ENCODE measurements around the gene LMO2.

LMO2 gene

DNA sequence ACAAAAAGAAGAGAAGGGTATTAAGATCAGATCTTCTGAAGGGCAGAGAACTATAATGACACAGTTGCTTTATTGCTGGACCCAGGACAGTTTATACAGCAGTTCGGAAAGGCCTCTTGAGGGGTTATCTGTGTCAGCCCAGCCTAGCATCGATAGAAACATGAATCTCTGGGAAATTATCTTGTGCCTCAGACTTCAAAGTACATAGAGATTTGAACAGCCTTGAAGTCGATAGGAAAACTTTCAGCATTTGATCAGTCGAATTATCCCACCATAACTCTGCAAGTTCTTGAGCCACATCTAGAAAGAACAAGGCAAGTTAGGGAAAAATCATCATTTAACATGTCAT is 2.5 kb upstream of the LMO2 start:
- H3F3A ChIP-seq (ENCODE audit: insufficient read depth, low read length), result peaks cover 14% of the 10 kb centered on the region
- H3K9me2 ChIP-seq (replicated peaks; ENCODE audit: insufficient read depth, low read length), result no peaks in the 10 kb centered on the region
- H3K27ac ChIP-seq (ENCODE audit: low read length), result no peak overlapping the region
- H3K27me3 ChIP-seq (replicated peaks; ENCODE audit: insufficient read depth, low read length), result peaks cover 82% of the 10 kb centered on the region
- H3K9ac ChIP-seq (ENCODE audit: low read length), result no peak overlapping the region
- DNase-seq, result no peak
- peaks cover 14% of the 10 kb centered on the region for H3K4me1 ChIP-seq (ENCODE audit: low read length)
- peak overlapping the region; percentile 46 for H3K4me3 ChIP-seq (ENCODE audit: low read length)
- H3K4me2 ChIP-seq (ENCODE audit: low read depth, low read length), result peak overlapping the region; percentile 76
- no peaks in the 10 kb centered on the region for H3K36me3 ChIP-seq (replicated peaks; ENCODE audit: insufficient read depth, low read length)
- no peaks in the 10 kb centered on the region for H3K9me3 ChIP-seq (replicated peaks; ENCODE audit: insufficient read depth, low read length)
- H4K20me1 ChIP-seq (ENCODE audit: insufficient read depth, low read length), result no peaks in the 10 kb centered on the region
- TF ChIP-seq EZH2 (optimal IDR thresholded peaks at IDR 0.05; ENCODE audit: low read depth, low read length) (no peak), EZH2phosphoT487 (IDR thresholded peaks at IDR 0.05; ENCODE audit: low read length) (no peak)
- TF ChIP-seq, protein P1, sequence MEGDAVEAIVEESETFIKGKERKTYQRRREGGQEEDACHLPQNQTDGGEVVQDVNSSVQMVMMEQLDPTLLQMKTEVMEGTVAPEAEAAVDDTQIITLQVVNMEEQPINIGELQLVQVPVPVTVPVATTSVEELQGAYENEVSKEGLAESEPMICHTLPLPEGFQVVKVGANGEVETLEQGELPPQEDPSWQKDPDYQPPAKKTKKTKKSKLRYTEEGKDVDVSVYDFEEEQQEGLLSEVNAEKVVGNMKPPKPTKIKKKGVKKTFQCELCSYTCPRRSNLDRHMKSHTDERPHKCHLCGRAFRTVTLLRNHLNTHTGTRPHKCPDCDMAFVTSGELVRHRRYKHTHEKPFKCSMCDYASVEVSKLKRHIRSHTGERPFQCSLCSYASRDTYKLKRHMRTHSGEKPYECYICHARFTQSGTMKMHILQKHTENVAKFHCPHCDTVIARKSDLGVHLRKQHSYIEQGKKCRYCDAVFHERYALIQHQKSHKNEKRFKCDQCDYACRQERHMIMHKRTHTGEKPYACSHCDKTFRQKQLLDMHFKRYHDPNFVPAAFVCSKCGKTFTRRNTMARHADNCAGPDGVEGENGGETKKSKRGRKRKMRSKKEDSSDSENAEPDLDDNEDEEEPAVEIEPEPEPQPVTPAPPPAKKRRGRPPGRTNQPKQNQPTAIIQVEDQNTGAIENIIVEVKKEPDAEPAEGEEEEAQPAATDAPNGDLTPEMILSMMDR (IDR thresholded peaks at IDR 0.05; ENCODE audit: low read length), result no peak
- no peak overlapping the region for H2AFZ ChIP-seq (ENCODE audit: low read length)
- no peaks in the 10 kb centered on the region for H3K79me2 ChIP-seq (ENCODE audit: low read length)

DNA sequence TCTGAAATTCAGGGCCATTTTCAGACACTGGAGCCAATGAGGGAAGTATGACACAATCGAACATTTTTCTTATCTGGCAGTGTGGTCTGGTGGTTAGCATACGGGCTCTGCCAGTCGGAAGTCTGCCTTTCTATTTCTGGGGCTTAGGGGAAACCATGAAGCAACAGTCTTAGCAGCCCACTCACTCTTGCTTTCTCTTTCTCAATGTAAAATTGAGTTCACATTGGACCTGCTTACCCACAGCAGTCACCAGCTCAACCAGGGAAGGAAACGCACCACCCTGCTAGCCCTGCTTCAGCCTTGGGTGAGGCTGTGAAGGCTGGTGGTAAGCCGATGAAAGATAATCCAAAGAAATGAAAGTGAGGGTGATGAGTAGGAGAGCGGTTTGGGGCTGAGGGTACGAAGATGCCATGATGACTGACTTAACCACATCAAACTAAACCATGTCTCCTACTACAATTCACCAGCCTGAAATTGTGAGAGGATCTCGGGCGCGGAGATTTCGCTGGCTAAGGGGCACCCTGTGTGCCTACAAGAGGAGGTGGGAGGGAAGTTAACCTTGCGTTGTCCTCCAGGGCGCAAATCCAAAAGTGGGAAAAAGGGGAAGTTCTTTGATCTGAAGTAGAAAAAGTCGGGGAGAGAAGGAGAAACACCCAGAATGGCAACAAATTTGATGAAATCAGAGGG is 2.0 kb upstream of the LMO2 start:
- Histone ChIP-seq H3K9me2 (replicated peaks; ENCODE audit: insufficient read depth, low read length) (no peaks in the 10 kb centered on the region), H3F3A (ENCODE audit: insufficient read depth, low read length) (peaks cover 14% of the 10 kb centered on the region), H3K27me3 (replicated peaks; ENCODE audit: insufficient read depth, low read length) (peaks cover 83% of the 10 kb centered on the region), H4K20me1 (ENCODE audit: insufficient read depth, low read length) (no peaks in the 10 kb centered on the region), H3K4me1 (ENCODE audit: low read length) (peaks cover 14% of the 10 kb centered on the region), H3K9me3 (replicated peaks; ENCODE audit: insufficient read depth, low read length) (no peaks in the 10 kb centered on the region), H3K79me2 (ENCODE audit: low read length) (no peaks in the 10 kb centered on the region), H3K4me2 (ENCODE audit: low read depth, low read length) (peak overlapping the region; percentile 76), H3K36me3 (replicated peaks; ENCODE audit: insufficient read depth, low read length) (no peaks in the 10 kb centered on the region), H2AFZ (ENCODE audit: low read length) (no peak overlapping the region), H3K4me3 (ENCODE audit: low read length) (peak overlapping the region; percentile 46), H3K9ac (ENCODE audit: low read length) (no peak overlapping the region), H3K27ac (ENCODE audit: low read length) (no peak overlapping the region)
- peak; percentile 76 for DNase-seq
- TF ChIP-seq EZH2 (optimal IDR thresholded peaks at IDR 0.05; ENCODE audit: low read depth, low read length) (no peak), EZH2phosphoT487 (IDR thresholded peaks at IDR 0.05; ENCODE audit: low read length) (peak; percentile 96; the same call in 1 of the 2 replicates)

DNA sequence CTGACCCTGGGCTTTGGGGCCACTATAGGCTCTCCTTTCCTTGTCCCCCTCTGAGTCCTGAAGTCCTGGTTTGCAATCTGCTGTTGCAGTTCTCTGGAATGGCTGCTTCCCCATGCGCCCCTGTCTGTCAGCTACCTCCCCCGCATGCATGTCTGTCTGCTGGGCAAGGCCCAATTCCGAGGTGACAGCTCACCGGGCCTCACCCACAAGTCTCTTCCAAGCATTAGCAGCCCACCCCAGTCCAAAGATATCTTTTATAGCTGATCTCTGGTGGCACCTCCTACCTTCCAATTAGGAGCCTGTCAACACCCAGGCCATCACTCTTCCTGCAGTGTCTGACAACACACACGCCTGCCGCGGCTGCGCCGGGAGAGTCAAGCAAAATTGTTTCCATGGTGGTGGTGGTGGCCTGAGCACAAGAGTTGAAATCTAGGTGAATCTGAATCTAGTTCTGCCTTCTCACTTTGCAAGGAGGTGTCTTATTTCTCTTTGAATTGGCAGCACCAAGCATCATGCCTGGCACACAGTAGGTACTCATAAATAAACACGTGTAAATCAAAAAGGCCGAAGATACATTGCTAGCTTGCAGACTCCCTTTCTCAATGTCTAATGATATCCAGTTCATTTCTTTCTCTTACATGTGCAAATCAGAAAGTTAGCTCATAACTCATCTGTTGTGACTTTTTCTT is 1.2 kb upstream of the LMO2 start:
- Histone ChIP-seq H3K27ac (ENCODE audit: low read length) (no peak overlapping the region), H3K4me2 (ENCODE audit: low read depth, low read length) (peak overlapping the region; percentile 76), H3K9me3 (replicated peaks; ENCODE audit: insufficient read depth, low read length) (no peaks in the 10 kb centered on the region), H3K79me2 (ENCODE audit: low read length) (no peaks in the 10 kb centered on the region), H3K9ac (ENCODE audit: low read length) (no peak overlapping the region), H3K9me2 (replicated peaks; ENCODE audit: insufficient read depth, low read length) (no peaks in the 10 kb centered on the region), H4K20me1 (ENCODE audit: insufficient read depth, low read length) (no peaks in the 10 kb centered on the region), H3K4me1 (ENCODE audit: low read length) (peaks cover 14% of the 10 kb centered on the region), H2AFZ (ENCODE audit: low read length) (no peak overlapping the region), H3F3A (ENCODE audit: insufficient read depth, low read length) (peaks cover 14% of the 10 kb centered on the region), H3K27me3 (replicated peaks; ENCODE audit: insufficient read depth, low read length) (peaks cover 87% of the 10 kb centered on the region), H3K36me3 (replicated peaks; ENCODE audit: insufficient read depth, low read length) (no peaks in the 10 kb centered on the region), H3K4me3 (ENCODE audit: low read length) (peak overlapping the region; percentile 46; the same call in 1 of the 2 replicates)
- no peak for DNase-seq
- TF ChIP-seq EZH2 (optimal IDR thresholded peaks at IDR 0.05; ENCODE audit: low read depth, low read length), result no peak
- TF ChIP-seq EZH2phosphoT487 (IDR thresholded peaks at IDR 0.05; ENCODE audit: low read length), result no peak
- TF ChIP-seq, protein P1 (IDR thresholded peaks at IDR 0.05; ENCODE audit: low read length), result no peak

All from MM.1S (cell line).